ENCODE data around the gene YEATS4.

GRCh38 chr12:69425417-69425816 lies 65.9 kb downstream of the YEATS4 start:
- TF ChIP-seq, protein P1, sequence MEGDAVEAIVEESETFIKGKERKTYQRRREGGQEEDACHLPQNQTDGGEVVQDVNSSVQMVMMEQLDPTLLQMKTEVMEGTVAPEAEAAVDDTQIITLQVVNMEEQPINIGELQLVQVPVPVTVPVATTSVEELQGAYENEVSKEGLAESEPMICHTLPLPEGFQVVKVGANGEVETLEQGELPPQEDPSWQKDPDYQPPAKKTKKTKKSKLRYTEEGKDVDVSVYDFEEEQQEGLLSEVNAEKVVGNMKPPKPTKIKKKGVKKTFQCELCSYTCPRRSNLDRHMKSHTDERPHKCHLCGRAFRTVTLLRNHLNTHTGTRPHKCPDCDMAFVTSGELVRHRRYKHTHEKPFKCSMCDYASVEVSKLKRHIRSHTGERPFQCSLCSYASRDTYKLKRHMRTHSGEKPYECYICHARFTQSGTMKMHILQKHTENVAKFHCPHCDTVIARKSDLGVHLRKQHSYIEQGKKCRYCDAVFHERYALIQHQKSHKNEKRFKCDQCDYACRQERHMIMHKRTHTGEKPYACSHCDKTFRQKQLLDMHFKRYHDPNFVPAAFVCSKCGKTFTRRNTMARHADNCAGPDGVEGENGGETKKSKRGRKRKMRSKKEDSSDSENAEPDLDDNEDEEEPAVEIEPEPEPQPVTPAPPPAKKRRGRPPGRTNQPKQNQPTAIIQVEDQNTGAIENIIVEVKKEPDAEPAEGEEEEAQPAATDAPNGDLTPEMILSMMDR (IDR thresholded peaks at IDR 0.05), result no peak
- no peak for TF ChIP-seq EZH2 (IDR thresholded peaks at IDR 0.05; ENCODE audit: borderline replicate concordance, insufficient read depth, low read depth, low read length, poor library complexity, severe bottlenecking)
